Stimulated activated CD8-positive, alpha-beta memory T cell treated with anti-CD3 and anti-CD28 coated beads, Interleukin-2, amount 100 ng/mL, for 48 hours (primary cell): ENCODE measurements around the gene GNL1.

Source experiments
- DNase-seq, 2 donors: peaks; one replicate each; pipeline ENCODE4 v3.0.0-alpha.2; 2020; ENCODE audit warnings: low read depth in 2 of 2

GNL1 gene

DNA sequence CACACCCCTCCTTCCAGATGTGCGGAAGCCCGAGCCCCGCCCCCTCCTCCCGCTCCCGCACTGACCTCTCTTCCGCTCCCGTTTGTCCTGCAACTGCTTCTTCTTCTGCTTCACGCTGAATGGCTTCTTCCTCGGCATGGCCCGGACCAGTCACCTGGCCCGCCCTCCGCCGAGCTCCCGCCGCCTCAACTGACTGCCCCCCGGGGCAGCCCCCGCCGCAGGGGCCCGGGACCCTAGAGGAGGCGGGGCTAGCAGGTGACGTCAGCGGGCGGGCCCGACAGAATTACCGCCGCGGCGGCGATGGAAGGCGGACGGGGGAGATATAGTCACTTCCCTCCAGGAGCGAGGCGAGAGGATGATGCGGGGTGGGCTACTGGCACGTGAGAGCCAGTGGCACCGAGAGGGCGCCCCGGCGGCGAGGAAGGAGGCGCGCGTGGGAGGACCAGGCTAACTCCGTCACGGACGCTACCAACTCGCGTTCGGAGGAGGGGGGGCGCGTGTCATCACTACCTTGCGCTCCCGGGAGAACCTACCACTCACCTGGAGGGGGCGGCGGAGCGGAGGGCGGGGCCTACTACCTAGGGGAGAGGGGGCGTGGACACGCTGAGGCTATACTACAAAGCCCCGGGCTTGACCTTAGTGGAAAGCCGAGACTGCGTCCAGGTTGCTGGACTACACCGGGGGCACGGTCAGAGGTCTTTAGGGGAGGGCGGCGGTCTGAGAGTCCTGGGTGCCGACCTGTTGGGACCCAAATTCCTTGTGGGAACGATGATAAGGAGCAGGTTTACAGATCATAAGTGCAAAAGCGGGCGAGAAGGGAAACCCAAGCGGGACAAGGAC is at the start of gene GNL1:
Gene GNL1, minus strand, starts transcription at position 424 of the 840 bp plus-strand sequence. Its CDS starts 286 bp downstream, at position 138.
- peak; percentile 97 to 99 for DNase-seq

- DNase-seq = no peak
Observed at GRCh38 chr6:30603961-30604360, 47.7 kb upstream of the GNL1 start.

DNA sequence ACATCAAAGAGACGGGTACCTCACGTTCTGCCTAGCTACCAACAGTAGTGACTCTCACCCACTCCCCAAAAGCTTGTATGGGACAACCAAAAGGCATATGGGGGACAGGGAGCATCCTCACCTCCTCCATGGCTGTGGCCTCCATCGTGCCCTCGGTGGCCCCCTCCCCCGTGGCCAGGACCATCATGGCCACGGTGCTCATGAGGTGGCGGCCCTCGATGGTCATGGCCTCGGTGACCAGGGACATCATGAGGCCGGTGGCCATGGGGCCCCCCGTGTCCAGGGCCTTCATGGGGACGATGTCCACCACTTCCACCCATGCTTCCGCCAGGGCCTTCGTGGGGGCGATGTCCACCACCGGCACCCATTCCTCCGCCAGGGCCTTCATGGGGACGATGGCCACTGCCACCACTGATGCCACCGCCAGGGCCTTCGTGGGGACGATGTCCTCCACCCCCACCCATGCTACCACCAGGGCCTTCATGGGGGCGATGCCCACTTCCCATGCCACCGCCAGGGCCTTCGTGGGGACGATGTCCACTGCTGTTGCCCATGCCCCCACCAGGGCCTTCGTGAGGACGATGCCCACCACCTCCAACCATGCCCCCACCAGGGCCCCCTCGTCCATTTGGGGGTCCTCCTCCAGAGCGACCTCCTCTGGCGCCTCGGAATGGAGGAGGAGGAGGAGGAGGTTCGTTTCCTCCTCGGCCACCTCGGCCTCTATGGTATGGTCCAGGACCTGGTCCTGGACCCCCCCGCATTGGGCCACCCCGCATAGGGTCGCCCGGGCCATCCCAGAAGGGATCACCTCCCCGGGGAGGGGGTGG is 45.7 kb upstream of the GNL1 start:
- no peak for DNase-seq

- DNase-seq = no peak
Observed at GRCh38 chr6:30601436-30601814, 45.1 kb upstream of the GNL1 start.

- DNase-seq = no peak
Observed at GRCh38 chr6:30600451-30600961, 44.2 kb upstream of the GNL1 start.

- no peak for DNase-seq
Observed at GRCh38 chr6:30599625-30600324, 43.5 kb upstream of the GNL1 start.

GRCh38 chr6:30598912-30599624 is 42.8 kb upstream of the GNL1 start:
- no peak for DNase-seq

DNA sequence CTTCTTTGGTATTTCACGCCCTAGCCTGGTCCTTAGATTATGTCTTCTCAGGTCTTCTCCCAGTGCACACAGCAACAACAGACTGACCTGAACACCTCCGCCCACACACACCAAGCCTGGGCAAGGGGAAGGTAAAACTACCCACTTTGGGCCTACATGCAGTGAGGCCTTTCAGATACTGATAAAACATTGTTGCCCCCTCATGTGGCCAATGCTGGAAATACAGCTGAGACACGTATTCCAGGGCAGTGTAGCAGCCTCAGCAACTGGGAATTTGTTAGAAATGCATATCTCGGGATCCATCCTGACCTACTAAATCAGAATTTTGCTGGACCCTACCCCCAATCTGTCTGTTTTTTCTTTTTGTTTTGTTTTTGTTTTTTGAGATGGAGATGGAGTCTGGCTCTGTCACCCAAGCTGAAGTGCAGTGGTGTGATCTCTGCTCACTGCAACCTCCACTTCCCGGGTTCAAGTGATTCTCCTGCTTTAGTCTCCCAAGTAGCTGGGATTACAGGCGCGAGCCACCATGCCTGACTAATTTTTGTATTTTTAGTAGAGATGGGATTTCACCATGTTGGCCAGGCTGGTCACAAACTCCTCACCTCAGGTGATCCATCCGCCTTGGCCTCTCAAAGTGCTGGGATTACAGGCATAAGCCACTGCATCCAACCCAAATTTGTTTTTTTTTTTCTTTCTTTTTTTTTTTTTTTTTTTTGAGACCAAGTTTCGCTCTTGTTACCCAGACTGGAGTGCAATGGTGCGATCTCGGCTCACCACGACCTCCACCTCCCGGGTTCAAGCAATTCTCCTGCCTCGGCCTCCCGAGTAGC is 41.2 kb upstream of the GNL1 start:
- peak; percentile 52 to 77 for DNase-seq

GRCh38 chr6:30592287-30592686 is 36.0 kb upstream of the GNL1 start:
- DNase-seq = no peak

GRCh38 chr6:30591008-30591407 is 34.7 kb upstream of the GNL1 start:
- DNase-seq = no peak

- DNase-seq = no peak
Observed at GRCh38 chr6:30590509-30590908, 34.2 kb upstream of the GNL1 start.

DNA sequence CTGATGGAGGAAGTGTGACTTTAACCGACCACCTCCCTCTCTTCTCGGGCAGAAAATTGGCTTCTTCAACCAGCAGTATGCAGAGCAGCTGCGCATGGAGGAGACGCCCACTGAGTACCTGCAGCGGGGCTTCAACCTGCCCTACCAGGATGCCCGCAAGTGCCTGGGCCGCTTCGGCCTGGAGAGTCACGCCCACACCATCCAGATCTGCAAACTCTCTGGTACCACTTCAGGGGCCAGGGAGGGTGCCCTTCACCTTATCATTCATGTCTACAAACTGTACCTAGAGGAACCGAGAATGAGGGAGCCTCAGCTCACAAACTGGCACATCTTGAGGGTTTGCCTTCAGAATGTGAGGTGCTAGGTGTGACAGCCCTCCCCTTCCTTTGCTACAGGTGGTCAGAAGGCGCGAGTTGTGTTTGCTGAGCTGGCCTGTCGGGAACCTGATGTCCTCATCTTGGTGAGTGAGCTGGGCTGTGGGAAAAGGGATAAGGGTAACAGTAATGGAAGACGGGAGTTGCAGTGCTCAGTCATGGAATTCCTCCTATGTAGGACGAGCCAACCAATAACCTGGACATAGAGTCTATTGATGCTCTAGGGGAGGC is 33.6 kb upstream of the GNL1 start:
- no peak for DNase-seq

- no peak for DNase-seq
Observed at GRCh38 chr6:30583921-30584320, 27.6 kb upstream of the GNL1 start.

GRCh38 chr6:30578051-30578450 is 21.8 kb upstream of the GNL1 start:
- no peak for DNase-seq

- no peak for DNase-seq
Observed at GRCh38 chr6:30573113-30573512, 16.8 kb upstream of the GNL1 start.

DNA sequence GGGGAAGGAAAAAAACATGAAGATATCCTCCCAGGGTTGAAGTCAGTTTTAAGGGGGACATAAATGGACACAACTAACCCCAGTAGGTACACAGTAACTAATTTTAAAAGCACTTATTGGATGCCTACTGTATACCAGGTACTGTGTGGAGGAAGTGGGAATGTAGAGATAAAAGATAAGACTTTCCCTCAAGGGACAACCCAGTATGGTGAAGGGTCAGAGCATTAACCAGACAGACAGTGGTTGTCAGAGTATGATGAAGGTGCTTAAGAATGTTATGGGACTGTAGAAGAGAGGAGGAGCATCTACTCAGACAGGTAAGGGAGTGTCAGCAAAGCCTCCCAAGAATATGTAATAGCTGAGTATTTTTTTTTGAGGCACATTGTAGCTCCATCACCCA is 15.9 kb upstream of the GNL1 start:
- DNase-seq = no peak

DNA sequence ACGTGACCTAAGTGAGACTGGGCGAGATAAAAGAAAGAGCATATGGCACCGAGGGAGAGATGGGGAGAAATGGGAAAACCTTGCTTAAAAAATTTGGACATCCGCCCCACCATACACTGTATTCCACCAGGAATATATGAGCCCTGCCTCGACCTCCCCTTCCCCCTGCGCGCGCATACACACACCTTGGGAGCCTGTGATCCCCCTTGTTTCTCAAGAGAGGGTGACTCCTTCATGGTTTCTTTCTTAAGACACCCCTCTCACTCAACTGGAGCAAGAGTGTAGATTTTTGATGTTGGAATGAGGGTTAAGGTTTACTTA is 15.4 kb upstream of the GNL1 start:
- DNase-seq = no peak

- peak; percentile 100 for DNase-seq
Observed at GRCh38 chr6:30571075-30571761, 14.9 kb upstream of the GNL1 start, which contains the start of gene ABCF1. Gene ABCF1, plus strand, starts transcription at chr6:30571442. Its CDS starts 46 bp downstream, at chr6:30571488.

DNA sequence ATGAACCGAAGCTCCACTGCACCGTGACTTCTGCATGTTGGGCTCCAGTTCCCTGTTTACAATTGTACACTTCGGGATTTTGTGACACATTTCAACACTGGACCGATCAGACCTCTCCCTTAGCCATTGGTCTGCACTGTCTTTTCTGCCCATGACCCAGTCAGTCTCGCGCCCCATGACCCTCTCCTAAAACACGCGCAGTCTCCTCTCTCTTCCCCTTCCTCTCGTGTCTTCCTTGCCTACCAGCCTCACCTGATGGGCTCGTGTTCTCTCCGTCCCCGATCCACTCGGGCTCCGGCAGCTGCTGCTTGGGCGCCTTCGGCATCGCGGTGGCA is 14.4 kb upstream of the GNL1 start:
- DNase-seq = no peak

- no peak for DNase-seq
Observed at GRCh38 chr6:30570263-30570662, 14.0 kb upstream of the GNL1 start.
